Thymus (tissue), 11 donors: ENCODE measurements around the gene TRIM42. TPM values are rescaled to one million over a fixed set of nuclear protein-coding genes. Genes with fewer than 3 reads are reported as not detected.

Experiments used
- DNase-seq, 9 donors: peaks; one replicate each; pipeline ENCODE4 v3.0.0-alpha.2; 2013; ENCODE audit warnings: low spot score in 9 of 9, low read depth in 6 of 9, missing footprints in 1 of 9
- H3K27ac ChIP-seq, 2 donors: one replicate each; pipeline ENCODE4 v1.5.1; 2013; ENCODE audit warnings: control low read depth in 1 of 2, low read depth in 1 of 2, low read length in 1 of 2, mild to moderate bottlenecking in 1 of 2, moderate library complexity in 1 of 2
- H3K27me3 ChIP-seq, 2 donors: one replicate each; pipeline ENCODE4 v1.5.1; 2013; ENCODE audit warnings: low read length in 1 of 2; ENCODE audit not compliant: control insufficient read depth in 2 of 2, insufficient read depth in 1 of 2
- H3K36me3 ChIP-seq, 2 donors: one replicate each; pipeline ENCODE4 v1.5.1; 2013; ENCODE audit warnings: low read length in 1 of 2, mild to moderate bottlenecking in 1 of 2, moderate library complexity in 1 of 2; ENCODE audit not compliant: control insufficient read depth in 2 of 2, insufficient read depth in 2 of 2
- H3K4me1 ChIP-seq, 2 donors: one replicate each; pipeline ENCODE4 v1.5.1; 2013; ENCODE audit warnings: low read length in 2 of 2; ENCODE audit not compliant: control insufficient read depth in 2 of 2, insufficient read depth in 2 of 2
- H3K4me3 ChIP-seq, 2 donors: one replicate each; pipeline ENCODE4 v1.5.1; 2013; ENCODE audit warnings: low read length in 2 of 2, control low read depth in 1 of 2, mild to moderate bottlenecking in 1 of 2
- H3K9me3 ChIP-seq, 2 donors: one replicate each; pipeline ENCODE4 v1.5.1; 2013; ENCODE audit warnings: low read length in 1 of 2, mild to moderate bottlenecking in 1 of 2; ENCODE audit not compliant: control insufficient read depth in 2 of 2, insufficient read depth in 1 of 2
- WGBS: extraction: QIAGEN DNeasy Blood & Tissue Kit; methylation state at CpG from one replicate; pipeline ENCODE4 v1.1.7; 2013; 5-methylcytosine and 5-hydroxymethylcytosine counted together
- polyA plus RNA-seq: library from polyadenylated mRNA; stranded (reverse); fragments of 200-250 nt; gene quantifications from one replicate; pipeline ENCODE4 v1.2.3, GENCODE V29; 2013
- total RNA-seq: library from RNA; stranded (reverse); fragments of 120-200 nt; gene quantifications from one replicate; pipeline ENCODE4 v1.2.4, GENCODE V29; 2013
- donor health status: healthy.

TRIM42 gene
- total and polyA plus RNA-seq, 2 donors = 0.05 TPM; not detected in 1

DNA sequence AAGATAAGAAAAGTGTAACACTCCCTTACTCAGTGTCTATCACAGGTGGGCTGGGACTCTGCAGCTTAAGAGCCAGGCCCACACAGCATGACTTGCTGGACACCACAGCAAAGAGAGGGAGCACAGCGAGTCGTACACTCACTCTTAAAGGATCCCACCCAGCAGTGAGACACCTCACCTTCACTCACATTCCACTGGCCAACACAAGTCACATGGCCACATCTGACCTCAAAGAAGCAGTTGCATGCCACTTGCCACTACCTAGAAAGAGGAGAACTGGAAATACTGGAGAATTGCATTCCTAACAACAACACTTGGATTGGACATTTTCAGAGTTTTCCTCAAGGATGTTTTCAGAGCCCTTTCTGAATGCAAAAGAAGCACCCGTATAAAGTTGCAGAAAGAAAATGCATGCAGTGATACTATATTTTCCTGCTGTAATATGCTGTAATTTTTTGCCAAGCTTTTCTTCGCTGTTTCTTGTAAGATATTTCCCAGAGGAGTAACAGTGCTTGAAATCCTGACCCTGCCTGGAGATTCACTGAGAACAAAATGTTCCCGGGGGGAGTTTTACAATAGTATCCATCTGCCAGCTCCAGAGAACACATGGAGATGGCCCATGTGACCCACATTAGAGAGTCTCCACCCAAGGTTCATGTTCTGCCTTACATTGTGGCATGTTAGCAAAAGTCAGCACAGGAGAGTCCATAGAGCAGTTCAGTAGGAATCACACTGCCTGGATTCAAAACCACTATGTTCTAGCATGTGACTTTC, 42.2 kb downstream of the TRIM42 start:
- Histone ChIP-seq H3K9me3 (no peaks in the 10 kb centered on the region), H3K27ac (no peak overlapping the region), H3K27me3 (no peaks in the 10 kb centered on the region), H3K4me3 (no peak overlapping the region), H3K36me3 (no peaks in the 10 kb centered on the region), H3K4me1 (no peaks in the 10 kb centered on the region)
- 94% methylated on average over 5 of the region's 5 CpGs for WGBS
- no peak for DNase-seq

GRCh38 chr3:140723576-140723975, 45.7 kb downstream of the TRIM42 start:
- Histone ChIP-seq H3K4me3 (no peak overlapping the region), H3K4me1 (no peaks in the 10 kb centered on the region), H3K36me3 (no peaks in the 10 kb centered on the region), H3K9me3 (no peaks in the 10 kb centered on the region), H3K27ac (no peak overlapping the region), H3K27me3 (no peaks in the 10 kb centered on the region)
- WGBS = 94% methylated on average over 3 of the region's 3 CpGs
- no peak for DNase-seq

GRCh38 chr3:140724856-140725812, 47.3 kb downstream of the TRIM42 start:
- no peaks in the 10 kb centered on the region for H3K9me3 ChIP-seq

DNA sequence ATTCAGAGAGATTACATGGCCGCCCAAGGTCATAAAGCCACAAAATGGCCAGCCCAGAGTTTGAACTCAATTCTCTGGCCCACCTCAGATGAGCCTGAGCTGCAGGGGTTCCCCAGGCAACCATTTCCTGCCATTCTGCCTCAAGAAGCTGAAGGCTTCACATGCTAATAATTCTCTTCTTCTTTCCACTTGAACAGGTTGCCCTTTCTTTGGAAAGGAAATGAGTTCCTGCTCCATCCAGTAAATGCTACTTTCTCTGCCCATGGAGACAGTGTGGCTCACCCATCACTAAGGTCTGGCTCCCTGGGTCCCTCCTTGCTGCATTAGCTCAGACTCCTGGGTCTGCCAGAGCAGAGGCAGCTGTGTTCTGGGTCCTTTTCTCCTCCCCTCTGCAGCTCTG, 48.2 kb downstream of the TRIM42 start:
- no peak for DNase-seq
- H3K9me3 ChIP-seq = no peaks in the 10 kb centered on the region
- H3K27me3 ChIP-seq = no peaks in the 10 kb centered on the region
- no peak overlapping the region for H3K27ac ChIP-seq
- no peaks in the 10 kb centered on the region for H3K36me3 ChIP-seq
- H3K4me3 ChIP-seq = no peak overlapping the region
- no peaks in the 10 kb centered on the region for H3K4me1 ChIP-seq
- WGBS = 87% methylated on average over 1 of the region's 1 CpG

More at GRCh38 chr3:140724856-140725812, 47.3 kb downstream of the TRIM42 start:
- 94% methylated on average over 4 of the region's 4 CpGs for WGBS
- no peak for DNase-seq
- H3K4me3 ChIP-seq = no peak overlapping the region
- no peaks in the 10 kb centered on the region for H3K4me1 ChIP-seq
- no peaks in the 10 kb centered on the region for H3K27me3 ChIP-seq
- H3K36me3 ChIP-seq = no peaks in the 10 kb centered on the region
- no peak overlapping the region for H3K27ac ChIP-seq

DNA sequence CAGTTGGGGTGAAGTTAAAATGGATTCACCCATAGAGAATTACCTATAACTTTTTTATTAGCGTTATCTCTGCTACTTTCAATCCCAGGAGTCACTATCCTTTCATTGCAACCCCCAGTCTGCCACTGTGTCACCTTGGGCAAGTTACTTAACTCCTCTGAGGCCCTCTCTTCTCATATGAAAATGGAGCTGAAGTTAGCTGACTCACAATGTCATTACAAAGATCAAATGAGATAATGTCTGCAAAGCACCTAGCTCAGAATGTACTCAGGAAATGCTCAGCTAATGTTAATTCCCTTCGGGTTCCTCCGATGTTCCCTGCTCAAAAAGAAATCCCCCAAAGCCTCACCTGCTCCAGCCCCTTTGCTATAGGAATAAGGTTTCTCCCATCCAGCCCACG, 50.0 kb downstream of the TRIM42 start:
- Histone ChIP-seq H3K4me1 (peaks cover 3 to 5% of the 10 kb centered on the region in 2 donors), H3K27ac (no peak overlapping the region), H3K9me3 (no peaks in the 10 kb centered on the region), H3K36me3 (no peaks in the 10 kb centered on the region), H3K27me3 (peaks cover 0 to 3% of the 10 kb centered on the region in 2 donors), H3K4me3 (no peak overlapping the region)
- DNase-seq = no peak
- 87% methylated on average over 4 of the region's 4 CpGs for WGBS

GRCh38 chr3:140731440-140732119, 53.7 kb downstream of the TRIM42 start:
- H3K9me3 ChIP-seq = no peaks in the 10 kb centered on the region

DNA sequence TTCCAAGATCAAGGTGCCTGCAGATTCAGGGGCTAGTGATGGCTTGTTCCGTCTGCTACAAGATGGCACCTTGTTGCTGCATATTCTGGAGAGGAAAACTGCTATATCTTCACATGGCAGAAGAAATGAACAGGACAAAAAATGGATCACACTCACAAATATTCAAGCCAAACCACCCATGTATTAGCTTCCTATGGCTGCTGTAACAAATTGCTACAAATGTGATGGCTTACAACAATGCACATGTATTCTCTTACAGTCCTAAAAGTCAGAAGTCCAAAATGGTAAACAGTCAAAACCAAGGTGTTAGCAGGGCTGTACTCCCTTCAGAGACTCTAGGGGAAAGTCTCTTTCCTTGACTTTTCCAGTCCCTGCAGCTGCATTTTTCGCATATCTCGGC, 55.8 kb downstream of the TRIM42 start:
- Histone ChIP-seq H3K9me3 (no peaks in the 10 kb centered on the region), H3K4me3 (no peak overlapping the region), H3K27me3 (peaks cover 0 to 3% of the 10 kb centered on the region in 2 donors), H3K4me1 (peaks cover 3 to 5% of the 10 kb centered on the region in 2 donors), H3K27ac (no peak overlapping the region), H3K36me3 (no peaks in the 10 kb centered on the region)
- DNase-seq = no peak
- WGBS = 91% methylated on average over 3 of the region's 3 CpGs

More at GRCh38 chr3:140731440-140732119, 53.7 kb downstream of the TRIM42 start:
- 61% methylated on average over 6 of the region's 6 CpGs for WGBS
- H3K27ac ChIP-seq = no peak overlapping the region
- DNase-seq = peak in 1 of 9 donors; percentile 33
- H3K4me1 ChIP-seq = peaks cover 3 to 5% of the 10 kb centered on the region in 2 donors
- peaks cover 0 to 3% of the 10 kb centered on the region in 2 donors for H3K27me3 ChIP-seq
- no peak overlapping the region for H3K4me3 ChIP-seq
- no peaks in the 10 kb centered on the region for H3K36me3 ChIP-seq

- H3K4me3 ChIP-seq = no peak overlapping the region
- H3K36me3 ChIP-seq = no peaks in the 10 kb centered on the region
- WGBS = 62% methylated on average over 5 of the region's 5 CpGs
- no peak for DNase-seq
- no peaks in the 10 kb centered on the region for H3K9me3 ChIP-seq
- H3K4me1 ChIP-seq = peaks cover 0 to 3% of the 10 kb centered on the region in 2 donors
- H3K27me3 ChIP-seq = peaks cover 0 to 5% of the 10 kb centered on the region in 2 donors
- H3K27ac ChIP-seq = no peak overlapping the region
Observed at GRCh38 chr3:140736863-140737460, 59.1 kb downstream of the TRIM42 start.
